Measurements from ENCODE around the gene IKZF2. TPM values are rescaled to one million over a fixed set of nuclear protein-coding genes. Genes with fewer than 3 reads are reported as not detected.

Gene IKZF2
- total and polyA plus RNA-seq, 2 experiments from 2014 or later: 2.6 to 10.1 TPM

DNA sequence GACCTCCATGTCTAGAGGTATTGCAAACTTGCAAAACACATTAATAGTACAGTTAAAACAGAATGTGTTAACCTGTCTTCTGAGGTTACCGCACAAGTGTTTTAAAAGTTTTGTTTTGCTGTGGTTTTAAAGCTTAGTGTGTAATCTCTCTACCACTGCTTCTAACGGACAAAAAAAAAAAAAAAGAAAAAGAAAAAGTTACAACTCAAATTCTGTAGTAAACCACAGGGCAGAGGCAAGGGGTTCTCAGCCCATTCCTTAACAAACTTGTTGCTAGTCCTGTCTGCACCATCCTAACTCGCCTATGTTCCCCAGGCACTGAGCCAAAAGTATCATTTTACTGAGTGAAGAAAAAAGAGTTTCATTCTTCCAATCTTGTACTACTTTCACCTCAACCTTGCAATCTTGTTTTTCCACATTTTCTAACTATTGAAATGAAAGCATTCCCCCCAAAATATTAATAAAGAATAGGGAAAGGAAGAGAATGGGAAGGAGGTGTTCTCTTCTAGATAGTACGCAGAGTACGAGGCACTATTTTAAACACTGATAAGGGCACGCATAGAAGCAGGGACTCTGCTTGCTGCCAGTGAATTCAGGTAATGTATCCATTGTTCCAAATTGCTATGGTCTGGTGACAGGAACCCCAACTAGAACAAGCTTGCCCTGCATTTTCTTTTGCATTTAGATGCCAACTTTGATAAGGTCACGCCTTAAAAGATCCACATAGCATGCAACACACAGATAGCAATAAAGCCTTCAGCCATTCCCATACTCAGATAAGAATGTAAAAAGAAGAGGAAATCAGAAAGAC is 47.1 kb downstream of the IKZF2 start:
- ATAC-seq: peak; percentile 60
- H3K4me2 ChIP-seq: no peak overlapping the region
- no peaks in the 10 kb centered on the region for H3K79me2 ChIP-seq (replicated peaks; ENCODE audit: insufficient read depth)
- H3K4me1 Mint-ChIP-seq: peaks cover 13% of the 10 kb centered on the region; the same call in 2 of the 3 replicates
- no peaks in the 10 kb centered on the region for H3K36me3 ChIP-seq (ENCODE audit: insufficient read depth)
- H3K27ac ChIP-seq (ENCODE audit: low read depth): no peak overlapping the region
- peaks cover 4% of the 10 kb centered on the region; the same call in 1 of the 2 replicates for H3K4me1 ChIP-seq (ENCODE audit: insufficient read depth)
- H3K27me3 ChIP-seq (ENCODE audit: insufficient read depth): no peaks in the 10 kb centered on the region
- H2AFZ ChIP-seq: no peak overlapping the region
- no peaks in the 10 kb centered on the region for H3K36me3 Mint-ChIP-seq (ENCODE audit: low read depth)
- no peaks in the 10 kb centered on the region for H3F3A ChIP-seq (replicated peaks; ENCODE audit: low read depth)
- H3K27me3 Mint-ChIP-seq (ENCODE audit: insufficient read depth, low read depth, poor library complexity): no peaks in the 10 kb centered on the region
- TF ChIP-seq ZNF114 (CRISPR knock-in tag; IDR thresholded peaks at IDR 0.05) (no peak), CREB1 (CRISPR knock-in tag; IDR thresholded peaks at IDR 0.05; ENCODE audit: low read depth) (no peak), POLR2AphosphoS5 (IDR thresholded peaks at IDR 0.05; ENCODE audit: low read depth) (no peak), ZNF331 (CRISPR knock-in tag; IDR thresholded peaks at IDR 0.05; ENCODE audit: low read depth) (no peak), JUNB (IDR thresholded peaks at IDR 0.05; ENCODE audit: unreplicated experiment) (no peak), EZH2phosphoT487 (IDR thresholded peaks at IDR 0.05; ENCODE audit: unreplicated experiment) (no peak), NANOG (IDR thresholded peaks at IDR 0.05; ENCODE audit: borderline replicate concordance) (no peak), EZH2 (IDR thresholded peaks at IDR 0.05; ENCODE audit: low read depth, unreplicated experiment) (no peak)
- TF ChIP-seq, protein P1, sequence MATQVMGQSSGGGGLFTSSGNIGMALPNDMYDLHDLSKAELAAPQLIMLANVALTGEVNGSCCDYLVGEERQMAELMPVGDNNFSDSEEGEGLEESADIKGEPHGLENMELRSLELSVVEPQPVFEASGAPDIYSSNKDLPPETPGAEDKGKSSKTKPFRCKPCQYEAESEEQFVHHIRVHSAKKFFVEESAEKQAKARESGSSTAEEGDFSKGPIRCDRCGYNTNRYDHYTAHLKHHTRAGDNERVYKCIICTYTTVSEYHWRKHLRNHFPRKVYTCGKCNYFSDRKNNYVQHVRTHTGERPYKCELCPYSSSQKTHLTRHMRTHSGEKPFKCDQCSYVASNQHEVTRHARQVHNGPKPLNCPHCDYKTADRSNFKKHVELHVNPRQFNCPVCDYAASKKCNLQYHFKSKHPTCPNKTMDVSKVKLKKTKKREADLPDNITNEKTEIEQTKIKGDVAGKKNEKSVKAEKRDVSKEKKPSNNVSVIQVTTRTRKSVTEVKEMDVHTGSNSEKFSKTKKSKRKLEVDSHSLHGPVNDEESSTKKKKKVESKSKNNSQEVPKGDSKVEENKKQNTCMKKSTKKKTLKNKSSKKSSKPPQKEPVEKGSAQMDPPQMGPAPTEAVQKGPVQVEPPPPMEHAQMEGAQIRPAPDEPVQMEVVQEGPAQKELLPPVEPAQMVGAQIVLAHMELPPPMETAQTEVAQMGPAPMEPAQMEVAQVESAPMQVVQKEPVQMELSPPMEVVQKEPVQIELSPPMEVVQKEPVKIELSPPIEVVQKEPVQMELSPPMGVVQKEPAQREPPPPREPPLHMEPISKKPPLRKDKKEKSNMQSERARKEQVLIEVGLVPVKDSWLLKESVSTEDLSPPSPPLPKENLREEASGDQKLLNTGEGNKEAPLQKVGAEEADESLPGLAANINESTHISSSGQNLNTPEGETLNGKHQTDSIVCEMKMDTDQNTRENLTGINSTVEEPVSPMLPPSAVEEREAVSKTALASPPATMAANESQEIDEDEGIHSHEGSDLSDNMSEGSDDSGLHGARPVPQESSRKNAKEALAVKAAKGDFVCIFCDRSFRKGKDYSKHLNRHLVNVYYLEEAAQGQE (IDR thresholded peaks at IDR 0.05; ENCODE audit: unreplicated experiment): no peak
- TF ChIP-seq, protein P2, sequence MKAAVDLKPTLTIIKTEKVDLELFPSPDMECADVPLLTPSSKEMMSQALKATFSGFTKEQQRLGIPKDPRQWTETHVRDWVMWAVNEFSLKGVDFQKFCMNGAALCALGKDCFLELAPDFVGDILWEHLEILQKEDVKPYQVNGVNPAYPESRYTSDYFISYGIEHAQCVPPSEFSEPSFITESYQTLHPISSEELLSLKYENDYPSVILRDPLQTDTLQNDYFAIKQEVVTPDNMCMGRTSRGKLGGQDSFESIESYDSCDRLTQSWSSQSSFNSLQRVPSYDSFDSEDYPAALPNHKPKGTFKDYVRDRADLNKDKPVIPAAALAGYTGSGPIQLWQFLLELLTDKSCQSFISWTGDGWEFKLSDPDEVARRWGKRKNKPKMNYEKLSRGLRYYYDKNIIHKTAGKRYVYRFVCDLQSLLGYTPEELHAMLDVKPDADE (IDR thresholded peaks at IDR 0.05): no peak
- TF ChIP-seq, protein P3, sequence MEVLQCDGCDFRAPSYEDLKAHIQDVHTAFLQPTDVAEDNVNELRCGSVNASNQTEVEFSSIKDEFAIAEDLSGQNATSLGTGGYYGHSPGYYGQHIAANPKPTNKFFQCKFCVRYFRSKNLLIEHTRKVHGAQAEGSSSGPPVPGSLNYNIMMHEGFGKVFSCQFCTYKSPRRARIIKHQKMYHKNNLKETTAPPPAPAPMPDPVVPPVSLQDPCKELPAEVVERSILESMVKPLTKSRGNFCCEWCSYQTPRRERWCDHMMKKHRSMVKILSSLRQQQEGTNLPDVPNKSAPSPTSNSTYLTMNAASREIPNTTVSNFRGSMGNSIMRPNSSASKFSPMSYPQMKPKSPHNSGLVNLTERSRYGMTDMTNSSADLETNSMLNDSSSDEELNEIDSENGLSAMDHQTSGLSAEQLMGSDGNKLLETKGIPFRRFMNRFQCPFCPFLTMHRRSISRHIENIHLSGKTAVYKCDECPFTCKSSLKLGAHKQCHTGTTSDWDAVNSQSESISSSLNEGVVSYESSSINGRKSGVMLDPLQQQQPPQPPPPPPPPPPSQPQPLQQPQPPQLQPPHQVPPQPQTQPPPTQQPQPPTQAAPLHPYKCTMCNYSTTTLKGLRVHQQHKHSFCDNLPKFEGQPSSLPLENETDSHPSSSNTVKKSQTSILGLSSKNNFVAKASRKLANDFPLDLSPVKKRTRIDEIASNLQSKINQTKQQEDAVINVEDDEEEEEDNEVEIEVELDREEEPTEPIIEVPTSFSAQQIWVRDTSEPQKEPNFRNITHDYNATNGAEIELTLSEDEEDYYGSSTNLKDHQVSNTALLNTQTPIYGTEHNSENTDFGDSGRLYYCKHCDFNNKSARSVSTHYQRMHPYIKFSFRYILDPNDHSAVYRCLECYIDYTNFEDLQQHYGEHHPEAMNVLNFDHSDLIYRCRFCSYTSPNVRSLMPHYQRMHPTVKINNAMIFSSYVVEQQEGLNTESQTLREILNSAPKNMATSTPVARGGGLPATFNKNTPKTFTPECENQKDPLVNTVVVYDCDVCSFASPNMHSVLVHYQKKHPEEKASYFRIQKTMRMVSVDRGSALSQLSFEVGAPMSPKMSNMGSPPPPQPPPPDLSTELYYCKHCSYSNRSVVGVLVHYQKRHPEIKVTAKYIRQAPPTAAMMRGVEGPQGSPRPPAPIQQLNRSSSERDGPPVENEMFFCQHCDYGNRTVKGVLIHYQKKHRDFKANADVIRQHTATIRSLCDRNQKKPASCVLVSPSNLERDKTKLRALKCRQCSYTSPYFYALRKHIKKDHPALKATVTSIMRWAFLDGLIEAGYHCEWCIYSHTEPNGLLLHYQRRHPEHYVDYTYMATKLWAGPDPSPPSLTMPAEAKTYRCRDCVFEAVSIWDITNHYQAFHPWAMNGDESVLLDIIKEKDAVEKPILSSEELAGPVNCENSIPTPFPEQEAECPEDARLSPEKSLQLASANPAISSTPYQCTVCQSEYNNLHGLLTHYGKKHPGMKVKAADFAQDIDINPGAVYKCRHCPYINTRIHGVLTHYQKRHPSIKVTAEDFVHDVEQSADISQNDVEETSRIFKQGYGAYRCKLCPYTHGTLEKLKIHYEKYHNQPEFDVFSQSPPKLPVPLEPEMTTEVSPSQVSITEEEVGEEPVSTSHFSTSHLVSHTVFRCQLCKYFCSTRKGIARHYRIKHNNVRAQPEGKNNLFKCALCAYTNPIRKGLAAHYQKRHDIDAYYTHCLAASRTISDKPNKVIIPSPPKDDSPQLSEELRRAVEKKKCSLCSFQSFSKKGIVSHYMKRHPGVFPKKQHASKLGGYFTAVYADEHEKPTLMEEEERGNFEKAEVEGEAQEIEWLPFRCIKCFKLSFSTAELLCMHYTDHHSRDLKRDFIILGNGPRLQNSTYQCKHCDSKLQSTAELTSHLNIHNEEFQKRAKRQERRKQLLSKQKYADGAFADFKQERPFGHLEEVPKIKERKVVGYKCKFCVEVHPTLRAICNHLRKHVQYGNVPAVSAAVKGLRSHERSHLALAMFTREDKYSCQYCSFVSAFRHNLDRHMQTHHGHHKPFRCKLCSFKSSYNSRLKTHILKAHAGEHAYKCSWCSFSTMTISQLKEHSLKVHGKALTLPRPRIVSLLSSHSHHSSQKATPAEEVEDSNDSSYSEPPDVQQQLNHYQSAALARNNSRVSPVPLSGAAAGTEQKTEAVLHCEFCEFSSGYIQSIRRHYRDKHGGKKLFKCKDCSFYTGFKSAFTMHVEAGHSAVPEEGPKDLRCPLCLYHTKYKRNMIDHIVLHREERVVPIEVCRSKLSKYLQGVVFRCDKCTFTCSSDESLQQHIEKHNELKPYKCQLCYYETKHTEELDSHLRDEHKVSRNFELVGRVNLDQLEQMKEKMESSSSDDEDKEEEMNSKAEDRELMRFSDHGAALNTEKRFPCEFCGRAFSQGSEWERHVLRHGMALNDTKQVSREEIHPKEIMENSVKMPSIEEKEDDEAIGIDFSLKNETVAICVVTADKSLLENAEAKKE (CRISPR knock-in tag; IDR thresholded peaks at IDR 0.05): no peak
- TF ChIP-seq, protein P4, sequence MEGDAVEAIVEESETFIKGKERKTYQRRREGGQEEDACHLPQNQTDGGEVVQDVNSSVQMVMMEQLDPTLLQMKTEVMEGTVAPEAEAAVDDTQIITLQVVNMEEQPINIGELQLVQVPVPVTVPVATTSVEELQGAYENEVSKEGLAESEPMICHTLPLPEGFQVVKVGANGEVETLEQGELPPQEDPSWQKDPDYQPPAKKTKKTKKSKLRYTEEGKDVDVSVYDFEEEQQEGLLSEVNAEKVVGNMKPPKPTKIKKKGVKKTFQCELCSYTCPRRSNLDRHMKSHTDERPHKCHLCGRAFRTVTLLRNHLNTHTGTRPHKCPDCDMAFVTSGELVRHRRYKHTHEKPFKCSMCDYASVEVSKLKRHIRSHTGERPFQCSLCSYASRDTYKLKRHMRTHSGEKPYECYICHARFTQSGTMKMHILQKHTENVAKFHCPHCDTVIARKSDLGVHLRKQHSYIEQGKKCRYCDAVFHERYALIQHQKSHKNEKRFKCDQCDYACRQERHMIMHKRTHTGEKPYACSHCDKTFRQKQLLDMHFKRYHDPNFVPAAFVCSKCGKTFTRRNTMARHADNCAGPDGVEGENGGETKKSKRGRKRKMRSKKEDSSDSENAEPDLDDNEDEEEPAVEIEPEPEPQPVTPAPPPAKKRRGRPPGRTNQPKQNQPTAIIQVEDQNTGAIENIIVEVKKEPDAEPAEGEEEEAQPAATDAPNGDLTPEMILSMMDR (conservative IDR thresholded peaks at IDR 0.05; ENCODE audit: low read depth in 2 of 2): no peak
- no peaks in the 10 kb centered on the region for H4K20me1 ChIP-seq (replicated peaks; ENCODE audit: insufficient read depth)
- H3K27ac Mint-ChIP-seq: no peak overlapping the region
- H3K9me3 Mint-ChIP-seq: no peaks in the 10 kb centered on the region
- H3K9me2 ChIP-seq (ENCODE audit: insufficient read depth): no peaks in the 10 kb centered on the region
- DNase-seq (ENCODE audit: low spot score): no peak
- H3K4me3 Mint-ChIP-seq: no peak overlapping the region
- H3K4me3 ChIP-seq: no peak overlapping the region
